Peyer's patch (tissue), 4 donors: ENCODE measurements around the gene ZDHHC18. TPM values are rescaled to one million over a fixed set of nuclear protein-coding genes. Genes with fewer than 3 reads are reported as not detected.
"Not testable (repeated sequence)": the region's sequence is repeated elsewhere in the genome, so short reads cannot be mapped to it uniquely, and the experiment has no call there.

Source experiments
- DNase-seq, 3 donors: peaks; one replicate each; pipeline ENCODE4 v3.0.0-alpha.2; 2017 to 2019
- H3K27ac ChIP-seq, 4 donors: fragments of 200-600 bp; sonication (generic); one replicate each; pipeline ENCODE4 v1.5.1; 2016 to 2019
- H3K27me3 ChIP-seq, 2 donors: fragments of 200-600 bp; sonication (generic); one replicate each; pipeline ENCODE4 v1.5.1; 2019
- H3K36me3 ChIP-seq, 3 donors: fragments of 200-600 bp; sonication (generic); one replicate each; pipeline ENCODE4 v1.5.1; 2016 to 2019
- H3K4me1 ChIP-seq, 4 donors: fragments of 200-600 bp; sonication (generic); one replicate each; pipeline ENCODE4 v1.5.1; 2016 to 2019
- H3K4me3 ChIP-seq, 4 donors: fragments of 200-600 bp; sonication (generic); 1 replicate in 3 of 4; 2 replicates in 1 of 4; pipeline ENCODE4 v1.5.1; 2016 to 2019; ENCODE audit warnings: mild to moderate bottlenecking in 1 of 4
- H3K9me3 ChIP-seq, 4 donors: fragments of 200-600 bp; sonication (generic); one replicate each; pipeline ENCODE4 v1.5.1; 2016 to 2019; ENCODE audit warnings: mild to moderate bottlenecking in 1 of 4
- POLR2A ChIP-seq, 2 donors: fragments of 450-650 bp; IDR thresholded peaks; one replicate each; pipeline ENCODE4 v1.5.1; 2017; ENCODE audit warnings: antibody characterized with exemption in 2 of 2, mild to moderate bottlenecking in 2 of 2, moderate library complexity in 2 of 2
- total RNA-seq, 4 donors: library from RNA; depleted of rRNA; stranded (reverse); fragments of >200 nt; gene quantifications; one replicate each; pipeline ENCODE4 v1.1.0, GENCODE V29; 2016
- TF ChIP-seq, protein P1 (sequence below), 6 experiments: fragments of 450-650 bp in 4 of 6; fragments of 200-600 bp in 2 of 6; sonication (generic) in 1 of 6; IDR thresholded peaks; one replicate each; pipeline ENCODE4 v1.5.1; 2017 to 2019; ENCODE audit warnings: antibody characterized with exemption in 6 of 6, mild to moderate bottlenecking in 3 of 6, moderate library complexity in 1 of 6

ZDHHC18 gene
- total RNA-seq, 4 donors from 2014 or later: 12.4 to 40.3 (median 29.0) TPM

GRCh38 chr1:26838474-26839338 lies 12.2 kb downstream of the ZDHHC18 start:
- DNase-seq: peak in 2 of 3 donors; percentile 61 to 82
- TF ChIP-seq POLR2A (IDR thresholded peaks at IDR 0.05): no peak
- TF ChIP-seq, protein P1, sequence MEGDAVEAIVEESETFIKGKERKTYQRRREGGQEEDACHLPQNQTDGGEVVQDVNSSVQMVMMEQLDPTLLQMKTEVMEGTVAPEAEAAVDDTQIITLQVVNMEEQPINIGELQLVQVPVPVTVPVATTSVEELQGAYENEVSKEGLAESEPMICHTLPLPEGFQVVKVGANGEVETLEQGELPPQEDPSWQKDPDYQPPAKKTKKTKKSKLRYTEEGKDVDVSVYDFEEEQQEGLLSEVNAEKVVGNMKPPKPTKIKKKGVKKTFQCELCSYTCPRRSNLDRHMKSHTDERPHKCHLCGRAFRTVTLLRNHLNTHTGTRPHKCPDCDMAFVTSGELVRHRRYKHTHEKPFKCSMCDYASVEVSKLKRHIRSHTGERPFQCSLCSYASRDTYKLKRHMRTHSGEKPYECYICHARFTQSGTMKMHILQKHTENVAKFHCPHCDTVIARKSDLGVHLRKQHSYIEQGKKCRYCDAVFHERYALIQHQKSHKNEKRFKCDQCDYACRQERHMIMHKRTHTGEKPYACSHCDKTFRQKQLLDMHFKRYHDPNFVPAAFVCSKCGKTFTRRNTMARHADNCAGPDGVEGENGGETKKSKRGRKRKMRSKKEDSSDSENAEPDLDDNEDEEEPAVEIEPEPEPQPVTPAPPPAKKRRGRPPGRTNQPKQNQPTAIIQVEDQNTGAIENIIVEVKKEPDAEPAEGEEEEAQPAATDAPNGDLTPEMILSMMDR (IDR thresholded peaks at IDR 0.05): no peak
- H3K9me3 ChIP-seq: no peaks in the 10 kb centered on the region
- H3K4me1 ChIP-seq: peaks cover 0 to 18% (median 4%) of the 10 kb centered on the region in 4 donors
- H3K36me3 ChIP-seq: peaks cover 0 to 78% (median 0%) of the 10 kb centered on the region in 3 donors
- H3K27me3 ChIP-seq: no peaks in the 10 kb centered on the region
- H3K27ac ChIP-seq: peak overlapping the region in 3 of 4 donors; percentile 37 to 67 (median 41)
- H3K4me3 ChIP-seq: no peak overlapping the region

GRCh38 chr1:26839339-26839722 lies 12.8 kb downstream of the ZDHHC18 start:
- Histone ChIP-seq H3K27ac (peak overlapping the region in 3 of 4 donors; percentile 37 to 67 (median 41)), H3K4me1 (peaks cover 0 to 14% (median 2%) of the 10 kb centered on the region in 4 donors), H3K27me3 (no peaks in the 10 kb centered on the region), H3K9me3 (no peaks in the 10 kb centered on the region), H3K4me3 (no peak overlapping the region), H3K36me3 (peaks cover 0 to 78% (median 0%) of the 10 kb centered on the region in 3 donors)
- DNase-seq: no peak
- TF ChIP-seq, protein P1 (IDR thresholded peaks at IDR 0.05): no peak
- TF ChIP-seq POLR2A (IDR thresholded peaks at IDR 0.05): no peak

DNA sequence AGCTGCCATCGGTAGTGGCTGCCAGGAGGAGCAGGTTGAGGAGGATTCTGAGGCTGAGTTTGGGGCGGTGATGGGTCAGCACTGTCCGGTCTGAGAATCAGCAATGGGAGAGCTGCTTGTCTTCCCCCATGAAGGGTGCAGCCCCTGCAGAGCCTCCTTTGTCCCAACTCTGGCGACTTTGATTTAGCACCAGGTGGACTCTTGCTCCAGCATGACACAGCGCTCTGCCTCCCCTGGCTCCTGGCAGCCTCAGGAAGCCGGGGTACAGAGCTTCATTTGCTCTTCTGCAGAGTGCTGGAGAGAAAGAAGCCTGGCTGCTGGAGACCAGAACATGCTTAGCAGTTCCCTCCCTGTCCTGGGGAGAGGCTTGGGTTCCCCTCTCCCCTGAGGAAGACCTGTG lies 13.3 kb downstream of the ZDHHC18 start:
- Histone ChIP-seq H3K27ac (peak overlapping the region in 1 of 4 donors; percentile 67), H3K9me3 (no peaks in the 10 kb centered on the region), H3K27me3 (no peaks in the 10 kb centered on the region), H3K36me3 (peaks cover 0 to 74% (median 0%) of the 10 kb centered on the region in 3 donors), H3K4me1 (peaks cover 0 to 14% (median 2%) of the 10 kb centered on the region in 4 donors), H3K4me3 (no peak overlapping the region)
- no peak for DNase-seq
- TF ChIP-seq, protein P1 (IDR thresholded peaks at IDR 0.05): no peak
- TF ChIP-seq POLR2A (IDR thresholded peaks at IDR 0.05): no peak

DNA sequence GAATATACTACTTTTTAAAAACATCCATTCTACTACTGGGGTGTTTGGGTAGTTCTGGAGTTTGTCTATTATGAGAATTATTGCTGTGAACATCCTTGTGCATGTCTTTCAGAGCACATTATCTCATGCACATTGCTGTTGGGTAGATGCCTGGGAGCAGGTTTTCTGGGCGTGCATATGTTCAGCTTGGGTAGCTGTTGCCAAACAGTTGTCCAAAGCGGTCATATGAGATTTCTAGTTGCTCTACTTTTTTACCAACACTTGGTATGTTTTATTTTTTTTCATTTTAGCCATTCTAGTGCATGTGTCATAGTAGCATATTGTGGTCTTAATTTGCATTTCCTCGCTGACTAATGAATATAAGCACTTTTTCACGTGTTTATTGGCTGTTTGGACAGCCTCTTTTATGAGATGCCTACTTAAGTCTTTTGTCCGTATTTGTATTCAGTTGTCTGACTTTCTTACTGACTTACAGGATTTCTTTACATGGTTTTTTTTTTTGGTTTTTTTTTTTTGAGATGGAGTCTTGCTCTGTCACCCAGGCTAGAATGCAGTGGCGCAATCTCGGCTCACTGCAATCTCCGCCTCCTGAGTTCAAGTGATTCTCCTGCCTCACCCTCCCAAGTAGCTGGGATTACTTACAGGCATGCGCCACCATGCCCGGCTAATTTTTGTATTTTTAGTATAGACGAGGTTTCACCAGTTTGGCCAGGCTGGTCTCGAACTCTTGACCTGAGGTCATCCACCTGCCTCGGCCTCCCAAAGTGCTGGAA lies 18.1 kb downstream of the ZDHHC18 start:
- DNase-seq: no peak
- Histone ChIP-seq H3K4me3 (no peak overlapping the region), H3K9me3 (no peaks in the 10 kb centered on the region), H3K27ac (no peak overlapping the region), H3K4me1 (peaks cover 0 to 11% (median 2%) of the 10 kb centered on the region in 4 donors), H3K27me3 (no peaks in the 10 kb centered on the region), H3K36me3 (peaks cover 0 to 47% (median 0%) of the 10 kb centered on the region in 3 donors)
- TF ChIP-seq, protein P1 (IDR thresholded peaks at IDR 0.05): no peak
- TF ChIP-seq POLR2A (IDR thresholded peaks at IDR 0.05): no peak

- H3K36me3 ChIP-seq: peaks cover 0 to 55% (median 0%) of the 10 kb centered on the region in 3 donors
- H3K27ac ChIP-seq: peak overlapping the region in 3 of 4 donors; percentile 70 to 96 (median 84)
- not testable (repeated sequence) for H3K9me3 ChIP-seq, H3K4me3 ChIP-seq, DNase-seq, H3K27me3 ChIP-seq
- H3K4me1 ChIP-seq: peaks cover 0 to 24% (median 2%) of the 10 kb centered on the region in 4 donors
Measured at GRCh38 chr1:26847826-26848225, 21.3 kb downstream of the ZDHHC18 start.
